ENCODE measurements around the gene DGLUCY. TPM values are rescaled to one million over a fixed set of nuclear protein-coding genes. Genes with fewer than 3 reads are reported as not detected.

Gene DGLUCY
- total and polyA plus RNA-seq, 9 donors: 17.9 to 73.3 (median 39.3) TPM

GRCh38 chr14:91112194-91112593 lies 1.7 kb upstream of the DGLUCY start:
- no peaks in the 10 kb centered on the region for H3K36me3 ChIP-seq
- WGBS, 3 donors: 87 to 90% (median 88%) methylated on average over 4 of the region's 4 CpGs
- H3K9me3 ChIP-seq: no peaks in the 10 kb centered on the region
- no peak overlapping the region for H3K27ac ChIP-seq
- TF ChIP-seq POLR2A (IDR thresholded peaks at IDR 0.05): no peak
- no peak for TF ChIP-seq EP300 (IDR thresholded peaks at IDR 0.05)
- no peak for TF ChIP-seq CTCF (IDR thresholded peaks at IDR 0.05)
- no peaks in the 10 kb centered on the region for H3K27me3 ChIP-seq
- intact Hi-C loops (cut with DNase I): no loop called here
- no peak for DNase-seq
- peaks cover 11% of the 10 kb centered on the region for H3K4me1 ChIP-seq (ENCODE audit: insufficient read depth)
- H3K4me3 ChIP-seq: no peak overlapping the region

GRCh38 chr14:91114079-91115065 lies 499 bp downstream of the DGLUCY start:
- WGBS, 3 donors: 1 to 2% (median 2%) methylated on average over 18 of the region's 18 CpGs
- Histone ChIP-seq H3K9me3 (no peaks in the 10 kb centered on the region), H3K4me3 (peak overlapping the region; percentile 66), H3K27me3 (no peaks in the 10 kb centered on the region), H3K4me1 (ENCODE audit: insufficient read depth) (peaks cover 11% of the 10 kb centered on the region), H3K36me3 (no peaks in the 10 kb centered on the region), H3K27ac (peak overlapping the region; percentile 69 to 77)
- peak in 3 of 5 donors; percentile 29 to 41 (median 34) for DNase-seq
- intact Hi-C loops (cut with DNase I): no loop called here
- TF ChIP-seq CTCF (IDR thresholded peaks at IDR 0.05): peak in 1 of 3 donors; percentile 8
- TF ChIP-seq EP300 (IDR thresholded peaks at IDR 0.05): no peak

GRCh38 chr14:91115986-91116770 lies 2.3 kb downstream of the DGLUCY start:
- intact Hi-C loops (cut with DNase I): no loop called here

More at GRCh38 chr14:91115986-91116770, 2.3 kb downstream of the DGLUCY start:
- DNase-seq: no peak
- no peaks in the 10 kb centered on the region for H3K27me3 ChIP-seq
- no peak overlapping the region for H3K27ac ChIP-seq
- H3K4me1 ChIP-seq (ENCODE audit: insufficient read depth): peaks cover 11% of the 10 kb centered on the region
- no peaks in the 10 kb centered on the region for H3K36me3 ChIP-seq
- H3K9me3 ChIP-seq: no peaks in the 10 kb centered on the region
- WGBS, 3 donors: 87 to 90% (median 89%) methylated on average over 5 of the region's 5 CpGs
- H3K4me3 ChIP-seq: no peak overlapping the region
- TF ChIP-seq CTCF (IDR thresholded peaks at IDR 0.05) (no peak), POLR2A (IDR thresholded peaks at IDR 0.05) (no peak), EP300 (IDR thresholded peaks at IDR 0.05) (no peak)

Data from ovary (tissue), 9 donors.